Vein endothelial cell (primary cell): Measurements from ENCODE around the gene TAF11L2. TPM values are rescaled to one million over a fixed set of nuclear protein-coding genes. Genes with fewer than 3 reads are reported as not detected.

Experiments used
- small RNA-seq: library from RNA; depleted of rRNA; stranded (forward); fragments of <200 nt; gene quantifications from one replicate; pipeline ENCODE3, GENCODE V24; 2012
- total RNA-seq: library from RNA; depleted of rRNA; stranded (reverse); fragments of >200 nt; gene quantifications from 2 replicates; pipeline ENCODE4 v1.2.3, GENCODE V29; 2012

Gene TAF11L2
- not detected in 2 replicates for total RNA-seq

DNA sequence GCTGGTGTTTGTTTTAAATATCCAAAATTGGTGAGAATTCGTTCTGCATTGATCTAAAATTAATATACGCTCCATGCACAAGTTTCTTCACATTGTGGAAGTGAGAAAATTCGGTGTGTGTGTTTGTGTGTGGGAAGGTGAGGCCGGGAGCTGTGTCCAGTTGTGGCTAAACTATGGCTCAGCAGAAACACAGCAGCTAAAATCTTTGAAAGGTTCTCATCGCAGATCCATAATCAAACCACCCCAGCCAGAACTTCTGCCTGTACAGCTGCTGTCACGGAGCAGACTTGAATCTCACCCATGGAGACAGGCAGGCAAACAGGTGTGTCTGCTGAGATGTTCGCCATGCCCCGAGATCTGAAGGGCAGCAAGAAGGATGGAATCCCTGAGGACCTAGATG, at the start of gene TAF11L2:
TAF11L2 (plus strand) TSS at position 301 of the 400 bp plus-strand sequence.

DNA sequence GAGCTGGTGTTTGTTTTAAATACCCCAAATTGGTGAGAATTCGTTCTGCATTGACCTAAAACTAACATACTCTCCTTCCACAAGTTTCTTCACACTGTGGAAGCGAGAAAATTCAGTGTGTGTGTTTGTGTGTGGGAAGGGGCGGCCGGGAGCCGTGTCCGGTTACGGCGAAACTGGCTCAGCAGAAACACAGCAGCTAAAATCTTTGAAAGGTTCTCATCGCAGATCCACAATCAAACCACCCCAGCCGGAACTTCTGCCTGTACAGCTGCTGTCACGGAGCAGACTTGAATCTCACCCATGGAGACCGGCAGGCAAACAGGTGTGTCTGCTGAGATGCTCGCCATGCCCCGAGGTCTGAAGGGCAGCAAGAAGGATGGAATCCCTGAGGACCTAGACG, 20.0 kb downstream of the TAF11L2 start, which contains the start of gene TAF11L3:
TAF11L3 (plus strand) TSS at position 301 of the 400 bp plus-strand sequence.

DNA sequence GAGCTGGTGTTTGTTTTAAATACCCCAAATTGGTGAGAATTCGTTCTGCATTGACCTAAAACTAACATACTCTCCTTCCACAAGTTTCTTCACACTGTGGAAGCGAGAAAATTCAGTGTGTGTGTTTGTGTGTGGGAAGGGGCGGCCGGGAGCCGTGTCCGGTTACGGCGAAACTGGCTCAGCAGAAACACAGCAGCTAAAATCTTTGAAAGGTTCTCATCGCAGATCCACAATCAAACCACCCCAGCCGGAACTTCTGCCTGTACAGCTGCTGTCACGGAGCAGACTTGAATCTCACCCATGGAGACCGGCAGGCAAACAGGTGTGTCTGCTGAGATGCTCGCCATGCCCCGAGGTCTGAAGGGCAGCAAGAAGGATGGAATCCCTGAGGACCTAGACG, 23.5 kb downstream of the TAF11L2 start, which contains the start of gene TAF11L4:
TAF11L4 (plus strand) TSS at position 301 of the 400 bp plus-strand sequence.

DNA sequence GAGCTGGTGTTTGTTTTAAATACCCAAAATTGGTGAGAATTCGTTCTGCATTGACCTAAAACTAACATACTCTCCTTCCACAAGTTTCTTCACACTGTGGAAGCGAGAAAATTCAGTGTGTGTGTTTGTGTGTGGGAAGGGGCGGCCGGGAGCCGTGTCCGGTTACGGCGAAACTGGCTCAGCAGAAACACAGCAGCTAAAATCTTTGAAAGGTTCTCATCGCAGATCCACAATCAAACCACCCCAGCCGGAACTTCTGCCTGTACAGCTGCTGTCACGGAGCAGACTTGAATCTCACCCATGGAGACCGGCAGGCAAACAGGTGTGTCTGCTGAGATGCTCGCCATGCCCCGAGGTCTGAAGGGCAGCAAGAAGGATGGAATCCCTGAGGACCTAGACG, 26.9 kb downstream of the TAF11L2 start, which contains the start of gene TAF11L5:
TAF11L5 (plus strand) TSS at position 301 of the 400 bp plus-strand sequence.

DNA sequence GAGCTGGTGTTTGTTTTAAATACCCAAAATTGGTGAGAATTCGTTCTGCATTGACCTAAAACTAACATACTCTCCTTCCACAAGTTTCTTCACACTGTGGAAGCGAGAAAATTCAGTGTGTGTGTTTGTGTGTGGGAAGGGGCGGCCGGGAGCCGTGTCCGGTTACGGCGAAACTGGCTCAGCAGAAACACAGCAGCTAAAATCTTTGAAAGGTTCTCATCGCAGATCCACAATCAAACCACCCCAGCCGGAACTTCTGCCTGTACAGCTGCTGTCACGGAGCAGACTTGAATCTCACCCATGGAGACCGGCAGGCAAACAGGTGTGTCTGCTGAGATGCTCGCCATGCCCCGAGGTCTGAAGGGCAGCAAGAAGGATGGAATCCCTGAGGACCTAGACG, 30.3 kb downstream of the TAF11L2 start, which contains the start of gene TAF11L6:
TAF11L6 (plus strand) TSS at position 301 of the 400 bp plus-strand sequence.

Small RNA genes within 50 kb of the gene (small RNA-seq; reads per million reads assigned to genes)
- gene AC106774.3: not detected

Other genes starting within 250 kb of the TAF11L2 start
- gene TAF11L3, start 20.1 kb downstream of the TAF11L2 start, total RNA-seq: not detected in 2 replicates
- gene TAF11L4, start 23.6 kb downstream of the TAF11L2 start, total RNA-seq: not detected in 2 replicates
- gene TAF11L5, start 27.0 kb downstream of the TAF11L2 start, total RNA-seq: not detected in 2 replicates
- not detected in 2 replicates for gene TAF11L6, start 30.4 kb downstream of the TAF11L2 start, total RNA-seq
- not detected in 2 replicates for gene TAF11L7, start 87.5 kb downstream of the TAF11L2 start, total RNA-seq
- not detected in 2 replicates for gene TAF11L8, start 92.7 kb downstream of the TAF11L2 start, total RNA-seq
- gene TAF11L9, start 96.2 kb downstream of the TAF11L2 start, total RNA-seq: not detected in 2 replicates
- not detected in 2 replicates for gene TAF11L10, start 99.6 kb downstream of the TAF11L2 start, total RNA-seq
- gene TAF11L11, start 106.0 kb downstream of the TAF11L2 start, total RNA-seq: not detected in 2 replicates
- not detected in 2 replicates for gene TAF11L12, start 112.2 kb downstream of the TAF11L2 start, total RNA-seq
- gene TAF11L13, start 133.9 kb downstream of the TAF11L2 start, total RNA-seq: not detected in 2 replicates
- not detected in 2 replicates for gene TAF11L14, start 136.2 kb downstream of the TAF11L2 start, total RNA-seq